ENCODE measurements around the gene ATP13A1.

Gene ATP13A1

DNA sequence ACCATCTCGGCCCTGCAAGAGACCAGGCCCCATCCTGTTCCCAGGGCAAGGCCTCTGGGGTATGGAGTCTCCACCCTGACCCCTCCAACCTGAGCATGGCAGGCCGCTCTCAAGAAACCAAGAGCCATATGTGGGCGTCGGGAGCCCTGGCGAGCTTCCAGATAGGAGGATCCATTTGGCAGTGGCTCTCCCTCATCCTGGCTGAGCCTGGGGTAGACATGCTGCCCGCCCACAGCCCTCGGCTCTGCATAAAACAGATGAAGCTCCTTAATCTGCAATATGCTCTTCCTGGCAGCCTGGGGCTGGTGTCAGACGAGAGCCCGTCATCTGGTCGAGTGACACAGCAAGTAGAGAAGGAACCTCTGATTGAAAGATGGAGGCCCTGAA, 6.1 kb downstream of the ATP13A1 start:
- H3K4me3 ChIP-seq (ENCODE audit: severe bottlenecking): no peak overlapping the region
- DNase-seq (ENCODE audit: low spot score) (no peak), ATAC-seq (ENCODE audit: low read depth) (no peak)
- H3K9me3 ChIP-seq (ENCODE audit: severe bottlenecking): no peaks in the 10 kb centered on the region
- H3K27me3 ChIP-seq (ENCODE audit: insufficient read depth, poor library complexity, severe bottlenecking): no peaks in the 10 kb centered on the region
- TF ChIP-seq, protein P1, sequence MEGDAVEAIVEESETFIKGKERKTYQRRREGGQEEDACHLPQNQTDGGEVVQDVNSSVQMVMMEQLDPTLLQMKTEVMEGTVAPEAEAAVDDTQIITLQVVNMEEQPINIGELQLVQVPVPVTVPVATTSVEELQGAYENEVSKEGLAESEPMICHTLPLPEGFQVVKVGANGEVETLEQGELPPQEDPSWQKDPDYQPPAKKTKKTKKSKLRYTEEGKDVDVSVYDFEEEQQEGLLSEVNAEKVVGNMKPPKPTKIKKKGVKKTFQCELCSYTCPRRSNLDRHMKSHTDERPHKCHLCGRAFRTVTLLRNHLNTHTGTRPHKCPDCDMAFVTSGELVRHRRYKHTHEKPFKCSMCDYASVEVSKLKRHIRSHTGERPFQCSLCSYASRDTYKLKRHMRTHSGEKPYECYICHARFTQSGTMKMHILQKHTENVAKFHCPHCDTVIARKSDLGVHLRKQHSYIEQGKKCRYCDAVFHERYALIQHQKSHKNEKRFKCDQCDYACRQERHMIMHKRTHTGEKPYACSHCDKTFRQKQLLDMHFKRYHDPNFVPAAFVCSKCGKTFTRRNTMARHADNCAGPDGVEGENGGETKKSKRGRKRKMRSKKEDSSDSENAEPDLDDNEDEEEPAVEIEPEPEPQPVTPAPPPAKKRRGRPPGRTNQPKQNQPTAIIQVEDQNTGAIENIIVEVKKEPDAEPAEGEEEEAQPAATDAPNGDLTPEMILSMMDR (IDR thresholded peaks at IDR 0.05; ENCODE audit: poor library complexity, severe bottlenecking): no peak
- H3K4me1 ChIP-seq (ENCODE audit: insufficient read depth, poor library complexity, severe bottlenecking): peaks cover 1% of the 10 kb centered on the region
- no peak overlapping the region for H3K27ac ChIP-seq (ENCODE audit: poor library complexity, severe bottlenecking)
- H3K36me3 ChIP-seq (ENCODE audit: low read depth): peaks cover 91% of the 10 kb centered on the region

DNA sequence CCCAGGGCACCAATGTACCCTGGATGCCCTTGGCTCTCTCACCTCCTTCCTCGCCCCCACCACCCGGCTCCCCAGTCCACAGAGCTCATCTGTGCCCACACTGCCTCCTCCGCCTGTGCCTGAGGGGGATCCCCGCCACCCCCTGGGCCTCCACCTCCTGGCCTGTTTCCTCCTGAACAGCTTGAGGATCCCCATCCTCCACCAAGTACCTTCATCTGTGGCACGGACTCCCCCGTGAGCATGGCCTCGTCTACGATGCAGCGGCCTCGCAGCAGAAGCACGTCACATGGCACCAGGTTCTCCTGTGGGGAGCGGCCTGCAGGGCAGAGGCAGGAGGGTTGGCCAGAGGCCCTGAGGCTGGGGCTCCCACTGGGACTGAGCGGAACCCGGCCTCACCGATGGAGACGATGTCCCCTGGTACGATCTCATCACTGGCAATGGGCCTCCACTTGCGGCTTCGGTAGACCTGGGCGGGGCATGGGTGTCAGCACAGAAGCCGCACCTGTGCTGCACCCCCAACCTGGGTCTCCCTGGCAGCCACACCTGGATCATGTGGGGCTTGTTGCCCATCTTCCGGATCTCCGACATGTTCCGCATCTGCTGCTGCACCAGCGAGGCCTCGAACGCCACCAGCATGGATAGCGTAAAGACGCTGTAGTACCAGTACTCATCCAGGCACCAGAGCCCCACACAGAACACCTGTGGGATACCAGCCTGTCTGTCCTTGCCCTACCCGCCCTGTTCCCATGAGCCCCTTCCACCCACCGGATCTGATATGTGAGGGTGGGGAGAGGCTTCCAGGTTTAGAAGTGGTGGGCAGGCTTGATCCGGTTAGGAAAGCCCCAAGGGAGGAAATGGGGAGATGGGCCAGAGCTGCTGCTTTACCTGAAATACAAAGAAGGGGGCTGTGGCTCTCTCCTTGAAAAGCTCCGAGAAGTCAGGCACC, 6.8 kb downstream of the ATP13A1 start:
- TF ChIP-seq, protein P1 (IDR thresholded peaks at IDR 0.05; ENCODE audit: poor library complexity, severe bottlenecking): no peak
- H3K27me3 ChIP-seq (ENCODE audit: insufficient read depth, poor library complexity, severe bottlenecking): no peaks in the 10 kb centered on the region
- no peak for ATAC-seq (ENCODE audit: low read depth)
- H3K9me3 ChIP-seq (ENCODE audit: severe bottlenecking): no peaks in the 10 kb centered on the region
- no peak for DNase-seq (ENCODE audit: low spot score)
- H3K27ac ChIP-seq (ENCODE audit: poor library complexity, severe bottlenecking): no peak overlapping the region
- peaks cover 88% of the 10 kb centered on the region for H3K36me3 ChIP-seq (ENCODE audit: low read depth)
- H3K4me3 ChIP-seq (ENCODE audit: severe bottlenecking): no peak overlapping the region
- no peaks in the 10 kb centered on the region for H3K4me1 ChIP-seq (ENCODE audit: insufficient read depth, poor library complexity, severe bottlenecking)

DNA sequence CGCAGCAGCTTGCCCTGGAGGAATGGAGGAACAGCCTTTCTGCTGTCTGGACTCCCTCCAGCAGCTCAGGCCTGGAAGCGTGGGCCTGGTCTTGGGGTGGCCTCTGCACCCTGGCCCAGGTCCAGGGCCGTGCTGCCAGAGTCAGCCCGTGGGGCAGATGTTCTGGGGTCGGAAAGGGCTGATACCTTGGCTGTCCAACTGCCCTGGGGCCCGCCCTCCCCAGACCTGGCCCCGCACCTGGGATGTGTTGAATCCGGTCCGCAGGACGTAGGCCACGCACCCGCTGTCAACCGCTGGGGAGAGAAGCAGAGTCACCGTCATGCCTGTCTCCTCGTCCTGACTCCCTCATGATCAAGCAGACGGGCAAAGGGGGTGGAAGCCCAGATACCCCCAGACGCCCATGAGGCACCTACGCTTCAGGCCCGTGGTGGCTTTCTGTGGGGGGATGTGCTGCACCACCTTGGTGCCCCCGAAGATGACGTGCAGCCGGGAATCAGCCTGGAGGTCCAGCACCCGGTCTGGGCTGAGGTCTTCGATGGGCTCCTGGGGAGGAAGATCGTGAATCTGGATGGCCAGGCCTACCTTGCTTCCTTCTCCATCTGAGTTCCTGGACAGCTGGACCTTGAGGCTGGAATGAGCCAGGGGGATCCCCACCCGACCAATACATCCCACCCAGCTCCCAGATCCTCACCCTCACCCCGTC, 7.7 kb downstream of the ATP13A1 start:
- Histone ChIP-seq H3K4me1 (ENCODE audit: insufficient read depth, poor library complexity, severe bottlenecking) (no peaks in the 10 kb centered on the region), H3K9me3 (ENCODE audit: severe bottlenecking) (no peaks in the 10 kb centered on the region), H3K27me3 (ENCODE audit: insufficient read depth, poor library complexity, severe bottlenecking) (no peaks in the 10 kb centered on the region), H3K4me3 (ENCODE audit: severe bottlenecking) (no peak overlapping the region), H3K36me3 (ENCODE audit: low read depth) (peaks cover 88% of the 10 kb centered on the region), H3K27ac (ENCODE audit: poor library complexity, severe bottlenecking) (no peak overlapping the region)
- DNase-seq (ENCODE audit: low spot score): no peak
- TF ChIP-seq, protein P1 (IDR thresholded peaks at IDR 0.05; ENCODE audit: poor library complexity, severe bottlenecking): no peak
- ATAC-seq (ENCODE audit: low read depth): no peak

DNA sequence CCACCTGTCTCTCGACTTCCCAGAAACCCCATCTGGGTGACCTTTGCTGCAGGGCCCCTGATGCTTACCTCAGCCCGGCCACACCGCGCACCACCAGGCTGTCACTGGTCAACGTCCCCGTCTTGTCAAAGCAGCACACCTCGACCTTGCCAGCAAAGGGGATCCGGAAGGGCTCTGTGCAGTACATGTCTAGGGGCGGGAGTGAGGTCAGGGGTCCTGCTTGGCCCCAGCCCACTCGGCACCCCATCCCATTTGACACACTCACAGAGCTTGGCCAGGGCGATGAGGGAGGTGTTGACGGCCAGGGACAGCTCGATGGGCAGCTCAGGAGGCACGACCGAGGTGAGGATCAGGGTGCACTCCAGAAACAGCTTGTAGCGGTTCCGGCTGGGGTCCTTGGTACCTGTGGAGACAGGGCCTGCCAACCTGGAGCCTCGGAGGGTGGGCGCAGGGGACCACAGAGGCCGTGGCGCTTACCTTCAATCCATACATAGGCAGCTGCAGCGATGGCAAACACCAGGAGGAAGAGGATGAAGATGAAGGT, 8.4 kb downstream of the ATP13A1 start:
- no peaks in the 10 kb centered on the region for H3K4me1 ChIP-seq (ENCODE audit: insufficient read depth, poor library complexity, severe bottlenecking)
- no peaks in the 10 kb centered on the region for H3K9me3 ChIP-seq (ENCODE audit: severe bottlenecking)
- no peak overlapping the region for H3K4me3 ChIP-seq (ENCODE audit: severe bottlenecking)
- H3K27me3 ChIP-seq (ENCODE audit: insufficient read depth, poor library complexity, severe bottlenecking): no peaks in the 10 kb centered on the region
- DNase-seq (ENCODE audit: low spot score) (no peak), ATAC-seq (ENCODE audit: low read depth) (no peak)
- no peak overlapping the region for H3K27ac ChIP-seq (ENCODE audit: poor library complexity, severe bottlenecking)
- TF ChIP-seq, protein P1 (IDR thresholded peaks at IDR 0.05; ENCODE audit: poor library complexity, severe bottlenecking): no peak
- peaks cover 91% of the 10 kb centered on the region for H3K36me3 ChIP-seq (ENCODE audit: low read depth)

Data from RWPE2 (cell line).